Esophagus mucosa (tissue), 1 donor: Measurements from ENCODE around the gene GTSE1. TPM values are rescaled to one million over a fixed set of nuclear protein-coding genes. Genes with fewer than 3 reads are reported as not detected.

Experiments
- ATAC-seq: fragments of 200-7000 bp; cut with Tn5 transposase; one replicate; pipeline ENCODE4 v1.9.1; 2020
- total RNA-seq: library from RNA; stranded (reverse); gene quantifications from one replicate; pipeline ENCODE4 v1.2.4, GENCODE V29; 2023
- donor health status: DM: yes; HTN: yes; CAD: no.

GTSE1 gene
- total RNA-seq, 1 donor from 2014 or later, result 10.2 TPM

DNA sequence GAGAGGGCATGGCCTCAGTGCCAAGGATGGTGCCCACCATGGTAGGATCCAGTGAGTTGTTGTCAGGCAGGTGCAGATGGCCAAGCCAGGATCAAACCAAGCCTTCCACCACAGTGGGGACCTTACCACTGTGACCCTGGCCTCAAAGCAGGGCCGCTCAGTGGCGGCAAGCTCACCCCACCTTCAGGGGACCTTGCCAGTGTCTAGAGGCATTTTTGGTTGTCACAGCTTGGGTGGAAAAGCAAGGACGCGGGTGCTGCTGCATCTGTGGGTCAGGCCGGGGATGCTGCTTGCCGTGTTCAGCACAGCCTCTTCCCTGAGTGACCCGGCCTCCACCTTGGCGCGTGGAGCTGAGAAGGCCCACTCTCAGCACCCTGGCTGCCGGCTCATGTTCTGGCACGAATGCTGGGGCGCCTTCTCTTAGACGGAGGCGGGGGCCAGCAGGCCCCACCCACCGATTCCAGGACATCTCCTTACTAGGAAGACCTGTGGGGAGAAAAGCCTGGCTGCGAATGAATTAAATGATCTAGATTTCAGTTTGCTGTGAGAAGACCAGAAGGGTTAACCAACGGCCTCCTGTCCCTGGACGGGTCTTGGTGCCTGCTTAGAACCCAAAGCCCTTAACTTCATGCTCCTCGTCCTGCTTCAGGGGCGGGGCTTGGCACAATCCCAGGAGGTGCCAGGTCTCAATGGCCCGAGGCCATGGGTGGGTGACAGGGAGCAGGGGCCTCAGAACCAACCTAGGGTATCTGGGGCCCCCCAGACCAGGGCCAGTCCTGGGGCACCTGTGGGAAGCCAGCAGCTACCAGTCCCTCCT, 57.7 kb downstream of the GTSE1 start:
- no peak for ATAC-seq

DNA sequence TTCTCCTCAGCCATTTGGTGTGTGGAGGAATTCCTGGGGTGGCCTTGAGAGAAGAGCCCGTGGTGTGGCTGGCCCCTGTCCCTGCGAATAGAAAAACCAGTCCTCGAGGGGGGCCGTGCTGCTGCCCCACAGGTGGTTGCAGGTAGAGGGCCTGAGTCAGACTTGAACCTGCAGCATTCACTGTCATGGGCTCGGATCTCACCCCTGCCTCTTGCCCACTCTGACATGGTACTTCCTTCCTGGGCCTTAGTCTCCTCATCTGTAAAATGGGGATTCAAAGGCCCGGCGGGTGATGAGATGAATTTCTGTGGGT, 58.3 kb downstream of the GTSE1 start:
- ATAC-seq, result no peak

DNA sequence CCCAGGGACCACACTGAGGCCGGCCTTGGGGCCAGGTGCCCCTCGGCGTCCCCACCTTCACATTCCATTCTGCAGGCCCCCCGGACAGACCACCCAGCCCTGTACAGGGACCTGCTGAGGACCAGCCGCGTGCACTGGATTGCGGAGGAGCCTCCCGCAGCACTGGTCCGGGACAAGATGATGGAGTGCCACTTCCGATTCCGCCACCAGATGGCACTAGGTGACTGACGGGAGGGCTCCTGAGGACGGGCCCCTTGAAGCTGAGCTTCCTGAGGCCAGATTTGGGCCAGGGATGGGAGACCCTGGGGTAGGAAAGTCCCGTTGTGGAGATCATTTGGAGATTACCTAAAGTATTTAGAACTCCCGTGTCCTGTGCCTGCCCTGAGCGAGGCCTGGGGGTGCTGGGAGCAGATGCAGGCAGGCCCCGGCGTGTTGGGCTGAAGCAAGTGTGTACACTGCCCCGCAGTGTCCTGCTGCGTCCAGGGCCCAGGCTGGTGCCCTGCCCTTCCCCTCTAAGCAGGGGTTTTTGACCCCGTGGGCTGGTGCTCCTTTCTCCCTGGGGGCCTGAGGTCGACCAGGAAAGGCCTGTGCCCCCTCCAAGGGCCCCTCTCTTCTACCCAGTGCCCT, 58.8 kb downstream of the GTSE1 start:
- ATAC-seq, result peak; percentile 36

DNA sequence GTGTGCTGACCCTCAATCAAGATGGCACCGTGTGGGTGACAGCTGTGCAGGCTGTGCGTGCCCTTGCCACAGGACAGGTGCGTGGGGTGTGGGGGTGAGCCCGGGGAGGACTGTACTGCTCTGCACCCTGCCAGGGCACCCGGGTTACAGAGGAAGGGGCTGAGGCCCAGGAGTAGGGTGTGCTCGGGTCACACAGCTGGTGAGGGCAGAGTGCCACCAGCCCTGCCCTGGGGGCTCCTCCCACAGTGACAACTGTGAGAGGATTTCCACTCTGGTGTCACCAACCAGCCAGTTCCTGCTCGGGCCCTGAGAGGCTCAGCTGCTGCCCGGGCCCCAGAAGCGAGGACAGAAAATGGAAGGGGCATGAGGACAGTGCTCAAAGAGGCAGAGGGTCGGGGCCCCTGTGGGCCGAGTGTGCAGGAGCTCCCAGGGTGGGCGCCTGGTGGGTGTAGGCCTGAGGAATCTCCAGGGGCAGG, 59.4 kb downstream of the GTSE1 start:
- peak; percentile 15 for ATAC-seq

DNA sequence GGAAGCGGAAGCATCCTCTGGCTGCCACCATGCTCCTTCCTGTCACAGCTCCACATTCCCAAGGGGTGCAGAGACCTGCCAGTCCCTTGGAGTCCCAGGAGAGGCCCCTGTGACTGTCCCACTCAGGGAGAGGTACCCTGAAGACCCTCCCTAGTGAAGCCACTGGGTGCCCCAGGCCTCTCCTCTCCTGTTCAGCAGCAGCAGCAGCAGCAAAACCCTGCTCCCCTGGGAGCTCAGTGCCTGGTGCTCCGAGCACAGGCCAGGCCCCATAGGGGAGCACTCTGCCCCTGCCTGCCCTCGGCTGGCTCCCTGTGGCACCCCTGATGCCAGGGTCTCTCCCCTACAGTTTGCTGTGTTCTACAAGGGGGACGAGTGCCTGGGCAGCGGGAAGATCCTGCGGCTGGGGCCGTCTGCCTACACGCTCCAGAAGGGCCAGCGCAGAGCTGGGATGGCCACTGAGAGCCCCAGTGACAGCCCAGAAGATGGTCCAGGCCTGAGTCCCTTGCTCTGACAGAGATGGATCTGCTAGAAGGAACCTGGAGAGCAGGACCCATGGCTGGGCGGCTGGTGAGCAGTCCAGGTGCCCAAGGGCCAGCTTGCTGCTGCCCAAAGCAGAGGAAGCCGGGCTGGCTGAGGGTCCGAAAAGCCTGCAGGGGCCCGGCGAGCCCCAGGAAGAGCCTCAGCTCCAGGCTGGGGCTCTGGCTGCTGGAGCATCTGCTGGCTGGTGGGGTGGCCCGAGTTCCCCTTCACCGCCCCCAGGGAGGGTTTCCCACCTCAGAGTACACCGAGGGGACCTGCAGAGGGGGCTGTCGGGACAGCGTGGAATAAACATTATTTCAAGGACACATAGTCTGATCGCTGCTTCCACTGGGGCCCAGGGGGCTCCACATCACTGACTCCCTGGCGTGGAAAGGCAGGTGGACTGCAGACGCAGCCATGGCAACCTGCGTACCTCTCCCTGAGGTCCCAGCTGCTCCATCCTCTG, 60.1 kb downstream of the GTSE1 start:
- no peak for ATAC-seq

DNA sequence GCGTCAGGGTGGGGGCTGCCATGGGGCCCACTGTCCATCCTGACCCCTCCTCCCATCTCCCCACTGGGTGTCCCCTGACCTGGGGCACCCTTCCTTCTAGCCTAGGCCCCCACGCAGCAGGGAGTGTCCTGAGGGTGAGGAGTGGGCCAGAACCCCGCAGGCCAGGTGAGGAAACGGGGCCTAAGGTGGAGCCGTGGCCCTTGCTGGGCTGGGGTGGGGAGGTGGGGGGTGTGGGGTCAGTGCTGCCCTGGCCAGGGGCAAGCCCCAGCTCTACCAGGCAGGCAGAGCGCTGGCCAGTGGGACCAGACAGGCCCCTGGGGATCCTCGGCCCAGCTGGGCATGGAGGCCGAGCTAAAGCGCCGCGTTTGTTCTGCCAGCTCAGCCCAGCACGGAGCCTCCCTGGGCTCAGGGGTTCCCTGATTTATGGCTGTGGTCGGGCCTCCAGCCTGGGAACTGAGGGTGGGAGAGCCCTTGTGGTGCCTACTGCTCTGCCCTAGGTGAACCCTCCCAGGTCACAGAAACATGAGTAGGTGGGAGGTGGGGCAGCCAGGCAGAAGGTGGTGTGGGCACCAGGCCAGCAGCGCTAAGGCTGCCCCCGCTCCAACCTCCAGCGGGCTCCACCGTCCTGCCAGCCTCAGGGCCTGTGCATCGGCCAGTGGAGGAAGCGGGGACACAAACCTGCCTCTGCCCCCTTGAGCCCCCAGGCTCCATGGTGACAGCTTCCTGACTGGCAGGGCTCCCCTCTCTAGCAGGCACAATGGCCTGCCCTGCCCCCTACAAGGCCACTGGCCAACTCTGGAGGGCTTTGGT, 61.2 kb downstream of the GTSE1 start:
- no peak for ATAC-seq

- no peak for ATAC-seq
These were observed 62.1 kb downstream of the GTSE1 start for GRCh38 chr22:46358766-46359165.

DNA sequence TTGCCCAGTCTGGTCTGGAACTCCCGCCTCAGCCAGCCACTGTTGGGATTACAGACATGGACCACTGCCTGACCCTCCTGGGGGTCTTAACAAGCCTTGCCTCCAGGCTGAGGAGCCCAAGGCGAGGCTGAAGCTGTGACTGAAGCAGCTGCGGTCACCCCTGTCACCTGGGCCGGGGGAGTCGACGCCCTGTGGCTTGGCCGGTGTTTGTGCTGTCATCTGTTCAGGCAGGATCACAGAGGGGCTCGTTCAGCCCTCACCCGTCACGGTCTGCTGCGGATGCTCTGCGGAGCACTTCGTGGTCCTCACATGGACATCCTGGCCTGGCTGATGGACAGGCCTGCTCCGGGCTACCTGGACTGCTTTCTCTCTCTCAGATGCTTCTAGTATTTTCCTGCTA, 62.7 kb downstream of the GTSE1 start:
- no peak for ATAC-seq

DNA sequence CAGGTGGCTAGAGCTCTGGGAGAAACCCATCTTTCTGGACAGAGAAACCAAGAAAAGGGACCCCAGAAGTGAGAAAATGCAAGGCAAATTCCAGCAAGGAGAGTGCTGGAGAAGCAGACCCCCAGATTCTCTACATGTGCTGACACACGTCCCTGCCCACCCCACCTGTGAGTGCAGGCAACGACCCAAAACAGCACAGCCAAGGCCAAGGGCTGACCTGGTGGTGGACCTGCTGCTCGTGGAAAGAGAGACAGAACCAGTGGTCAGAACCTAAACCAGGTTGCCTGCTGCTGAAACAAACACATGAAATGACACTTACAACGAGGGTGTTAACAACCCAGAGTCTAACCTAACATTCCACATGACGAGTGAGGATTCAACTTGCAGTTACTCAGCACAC, 63.4 kb downstream of the GTSE1 start:
- ATAC-seq, result no peak

GRCh38 chr22:46360891-46361290, 64.2 kb downstream of the GTSE1 start:
- ATAC-seq, result no peak

- no peak for ATAC-seq
These were observed 65.1 kb downstream of the GTSE1 start for GRCh38 chr22:46361826-46362202.

GRCh38 chr22:46362203-46362933, 65.7 kb downstream of the GTSE1 start:
- ATAC-seq, result no peak

DNA sequence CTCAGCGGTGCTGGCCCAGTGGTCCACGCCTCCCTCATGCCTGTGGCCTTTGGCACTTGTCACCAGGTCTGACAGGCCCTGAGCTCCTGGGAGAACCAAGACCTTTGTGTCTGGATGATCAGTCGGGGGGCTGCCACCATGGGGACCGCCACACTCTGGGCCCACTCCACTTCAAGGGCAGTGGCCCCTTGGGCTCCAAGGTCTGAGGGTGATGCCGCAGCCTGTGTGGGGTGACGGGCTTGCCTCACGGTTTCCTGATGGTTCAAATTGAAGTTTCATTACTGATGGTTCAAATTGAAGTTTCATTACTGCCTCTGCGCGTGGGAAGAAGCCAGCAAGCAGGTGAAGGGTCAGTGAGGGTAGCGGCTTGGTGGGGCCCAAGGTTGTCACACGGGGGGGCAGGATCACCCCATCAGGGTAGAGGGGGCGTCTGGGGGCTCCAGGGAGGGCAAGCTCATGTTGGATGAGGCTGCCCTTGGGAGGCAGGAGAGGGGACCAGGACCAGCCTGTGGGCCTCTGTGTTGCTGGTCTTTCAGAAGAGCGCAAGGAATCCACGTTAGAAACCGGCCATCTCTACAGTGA, 66.4 kb downstream of the GTSE1 start:
- no peak for ATAC-seq

GRCh38 chr22:46363611-46364321, 67.1 kb downstream of the GTSE1 start:
- ATAC-seq, result no peak

DNA sequence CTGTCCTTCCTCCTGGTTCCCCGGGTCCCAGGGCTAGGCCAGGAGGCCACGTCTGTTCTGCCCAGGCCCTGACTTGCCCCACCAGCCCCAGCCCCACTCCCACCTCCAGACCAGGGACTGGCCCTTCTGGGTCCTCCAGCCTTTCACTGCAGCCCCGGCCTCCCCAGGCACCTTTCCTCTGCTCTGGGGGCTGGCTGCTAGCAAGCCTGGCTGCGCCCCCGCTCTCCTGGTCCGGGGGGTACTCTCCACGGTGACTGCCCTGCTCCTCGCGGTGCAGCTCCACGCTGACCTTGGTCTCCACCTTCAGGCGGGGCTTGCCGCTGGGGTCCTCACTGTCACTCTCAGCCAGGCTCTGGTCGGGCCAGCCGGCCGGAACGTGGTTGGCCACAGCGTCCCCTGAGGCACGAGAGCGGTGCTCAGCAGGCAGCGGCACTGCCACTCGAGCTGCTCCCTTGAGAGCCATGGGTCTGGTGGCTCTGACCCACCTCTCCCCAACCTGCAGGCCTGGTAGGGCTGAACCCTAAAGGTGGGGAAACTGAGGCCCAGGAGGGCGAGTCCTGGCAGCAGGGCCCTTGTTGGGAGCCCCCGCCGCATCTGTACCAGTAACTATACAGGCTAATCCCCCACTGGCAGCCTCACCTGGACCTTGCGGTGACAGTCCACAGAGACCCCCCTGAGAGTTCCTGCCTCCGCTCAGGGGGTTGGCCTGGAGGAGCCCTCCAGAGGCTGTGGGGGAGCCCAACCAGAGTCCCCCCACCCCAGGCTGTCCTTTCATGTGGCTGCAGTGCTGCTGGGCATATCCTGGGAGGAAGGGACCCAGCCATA, 67.9 kb downstream of the GTSE1 start:
- no peak for ATAC-seq

GRCh38 chr22:46365166-46365624, 68.5 kb downstream of the GTSE1 start:
- ATAC-seq, result no peak

GRCh38 chr22:46366327-46366731, 69.7 kb downstream of the GTSE1 start:
- no peak for ATAC-seq

- ATAC-seq, result no peak
These were observed 70.4 kb downstream of the GTSE1 start for GRCh38 chr22:46366801-46367706.
